H9 (cell line): ENCODE data around the gene ZNF738. TPM values are rescaled to one million over a fixed set of nuclear protein-coding genes. Genes with fewer than 3 reads are reported as not detected.

Source experiments
- DNase-seq: peaks from one replicate; pipeline ENCODE4 v3.0.0-alpha.2; 2017
- H2AFZ ChIP-seq: one replicate; pipeline ENCODE4 v1.6.1; 2013; ENCODE audit warnings: mild to moderate bottlenecking, low read length, control low read depth, moderate library complexity
- H2AK5ac ChIP-seq: 2 replicates; pipeline ENCODE4 v1.6.1; 2013; ENCODE audit warnings: low read length, control low read depth, mixed read lengths; ENCODE audit not compliant: insufficient read length
- H2BK120ac ChIP-seq: one replicate; pipeline ENCODE4 v1.6.1; 2013; ENCODE audit warnings: low read depth, mild to moderate bottlenecking, low read length, control low read depth, inconsistent platforms; ENCODE audit not compliant: poor library complexity, severe bottlenecking
- H2BK12ac ChIP-seq: 2 replicates; pipeline ENCODE4 v1.6.1; 2013; ENCODE audit warnings: low read length, control low read depth, mixed read lengths, low read depth; ENCODE audit not compliant: insufficient read length
- H2BK15ac ChIP-seq: 2 replicates; pipeline ENCODE4 v1.6.1; 2013; ENCODE audit warnings: low read depth, low read length, control low read depth
- H2BK20ac ChIP-seq: one replicate; pipeline ENCODE4 v1.6.1; 2013; ENCODE audit warnings: low read depth, mild to moderate bottlenecking, low read length, control low read depth, inconsistent platforms; ENCODE audit not compliant: poor library complexity, severe bottlenecking
- H2BK5ac ChIP-seq: 2 replicates; pipeline ENCODE4 v1.6.1; 2013; ENCODE audit warnings: low read length, control low read depth, mixed read lengths; ENCODE audit not compliant: insufficient read length
- H3K14ac ChIP-seq: 2 replicates; pipeline ENCODE4 v1.6.1; 2013; ENCODE audit warnings: low read length, control low read depth; ENCODE audit not compliant: insufficient read depth
- H3K18ac ChIP-seq: 2 replicates; pipeline ENCODE4 v1.6.1; 2013; ENCODE audit warnings: low read depth, mild to moderate bottlenecking, mixed read lengths, low read length, control low read depth; ENCODE audit not compliant: insufficient read length
- H3K23ac ChIP-seq: 2 replicates; pipeline ENCODE4 v1.6.1; 2013; ENCODE audit warnings: low read length, control low read depth, mixed read lengths, low read depth; ENCODE audit not compliant: insufficient read length
- H3K23me2 ChIP-seq: 2 replicates; pipeline ENCODE4 v1.6.1; 2013; ENCODE audit warnings: low read depth, mild to moderate bottlenecking, mixed read lengths, low read length, control low read depth; ENCODE audit not compliant: insufficient read length, poor library complexity, severe bottlenecking
- H3K27ac ChIP-seq: 2 replicates; pipeline ENCODE4 v1.5.1; 2013; ENCODE audit warnings: low read length, control low read depth, mixed read lengths, low read depth; ENCODE audit not compliant: insufficient read length
- H3K27me3 ChIP-seq: 2 replicates; pipeline ENCODE4 v1.6.1; 2013; ENCODE audit warnings: low read length, control low read depth, inconsistent platforms; ENCODE audit not compliant: insufficient read depth
- H3K4ac ChIP-seq: 2 replicates; pipeline ENCODE4 v1.6.1; 2013; ENCODE audit warnings: low read depth, mild to moderate bottlenecking, control low read depth, inconsistent platforms, low read length, moderate library complexity
- H3K4me1 ChIP-seq: 2 replicates; pipeline ENCODE4 v1.6.1; 2013; ENCODE audit warnings: low read length, control low read depth, inconsistent platforms; ENCODE audit not compliant: insufficient read depth
- H3K4me2 ChIP-seq: 2 replicates; pipeline ENCODE4 v1.6.1; 2013; ENCODE audit warnings: low read length, control low read depth, mixed read lengths; ENCODE audit not compliant: insufficient read length, insufficient read depth
- H3K56ac ChIP-seq: 2 replicates; pipeline ENCODE4 v1.6.1; 2013; ENCODE audit warnings: low read depth, mild to moderate bottlenecking, mixed read lengths, low read length, control low read depth; ENCODE audit not compliant: insufficient read length
- H3K79me1 ChIP-seq: 2 replicates; pipeline ENCODE4 v1.6.1; 2013; ENCODE audit warnings: low read depth, mild to moderate bottlenecking, moderate library complexity, low read length, control low read depth, inconsistent platforms; ENCODE audit not compliant: insufficient read depth, poor library complexity, severe bottlenecking
- H3K79me2 ChIP-seq: 2 replicates; pipeline ENCODE4 v1.6.1; 2013; ENCODE audit warnings: low read length, control low read depth, inconsistent platforms; ENCODE audit not compliant: insufficient read depth
- H3K9ac ChIP-seq: 2 replicates; pipeline ENCODE4 v1.6.1; 2013; ENCODE audit warnings: low read length, control low read depth, mixed read lengths; ENCODE audit not compliant: insufficient read length; ENCODE audit errors: extremely low read depth
- H3K9me3 ChIP-seq: one replicate; pipeline ENCODE4 v1.6.1; 2013; ENCODE audit warnings: low read depth, low read length, inconsistent platforms; ENCODE audit not compliant: control insufficient read depth
- H3T11ph ChIP-seq: one replicate; pipeline ENCODE4 v1.6.1; 2013; ENCODE audit warnings: mild to moderate bottlenecking, low read length, control low read depth, inconsistent platforms
- H4K20me1 ChIP-seq: one replicate; pipeline ENCODE4 v1.6.1; 2013; ENCODE audit not compliant: control insufficient read depth, insufficient read length, insufficient read depth
- H4K5ac ChIP-seq: 2 replicates; pipeline ENCODE4 v1.6.1; 2013; ENCODE audit warnings: low read depth, mild to moderate bottlenecking, mixed read lengths, low read length, control low read depth; ENCODE audit not compliant: insufficient read length
- H4K8ac ChIP-seq: replicated peaks from 2 replicates; pipeline ENCODE4 v1.6.1; 2013; ENCODE audit warnings: low read length, control low read depth, mixed read lengths, low read depth; ENCODE audit not compliant: insufficient read length
- H4K91ac ChIP-seq: 2 replicates; pipeline ENCODE4 v1.6.1; 2013; ENCODE audit warnings: low read depth, mild to moderate bottlenecking, moderate library complexity, mixed read lengths, low read length, control low read depth; ENCODE audit not compliant: insufficient read length
- H3K27ac Mint-ChIP-seq, 3 experiments: 2 replicates in 2 of 3; 3 replicates in 1 of 3; pipeline ENCODE4 v1.8.0; 2020 to 2021; ENCODE audit warnings: mixed read lengths in 3 of 3, mild to moderate bottlenecking in 1 of 3, moderate library complexity in 1 of 3
- H3K27me3 Mint-ChIP-seq: 2 replicates; pipeline ENCODE4 v1.8.0; 2021; ENCODE audit warnings: low read depth, mild to moderate bottlenecking, moderate library complexity, mixed read lengths
- H3K36me3 Mint-ChIP-seq, 3 experiments: 2 replicates in 2 of 3; 3 replicates in 1 of 3; pipeline ENCODE4 v1.8.0; 2020 to 2021; ENCODE audit warnings: low read depth in 3 of 3, mixed read lengths in 3 of 3; ENCODE audit not compliant: insufficient read depth in 1 of 3
- H3K4me1 Mint-ChIP-seq, 2 experiments: 2 replicates each; pipeline ENCODE4 v1.8.0; 2020; ENCODE audit warnings: mixed read lengths in 2 of 2
- H3K4me3 Mint-ChIP-seq, 2 experiments: 2 replicates in 1 of 2; 3 replicates in 1 of 2; pipeline ENCODE4 v1.8.0; 2020 to 2021; ENCODE audit warnings: mild to moderate bottlenecking in 2 of 2, mixed read lengths in 2 of 2, moderate library complexity in 1 of 2
- H3K9me3 Mint-ChIP-seq, 2 experiments: 2 replicates in 1 of 2; 3 replicates in 1 of 2; pipeline ENCODE4 v1.8.0; 2020; ENCODE audit warnings: mild to moderate bottlenecking in 2 of 2, mixed read lengths in 2 of 2, moderate library complexity in 1 of 2
- CTCF ChIP-seq: fragments of 200-600 bp; sonication (generic); conservative IDR thresholded peaks from 3 replicates; pipeline ENCODE4 v1.8.0; 2021; ENCODE audit warnings: antibody characterized with exemption, mild to moderate bottlenecking
- WGBS: extraction: QIAGEN DNeasy Blood & Tissue Kit; methylation state at CpG from one replicate; pipeline ENCODE4 v1.1.7; 2013; ENCODE audit warnings: missing lambda C conversion rate, low lambda C conversion rate, mixed read lengths; ENCODE audit not compliant: insufficient read length; ENCODE audit errors: extremely low coverage; 5-methylcytosine and 5-hydroxymethylcytosine counted together
- total RNA-seq: library from RNA; stranded (reverse); gene quantifications from 2 replicates; pipeline ENCODE4 v1.2.1, GENCODE V29; 2021

Gene ZNF738
- total RNA-seq, 1 experiment from 2014 or later = 63.3 TPM

- Mint-ChIP-seq H3K4me3 (no peak overlapping the region; a peak in 1 of 5 replicates), H3K36me3 (peaks cover 65 to 74% (median 70%) of the 10 kb centered on the region in 3 experiments), H3K4me1 (peaks cover 16 to 18% of the 10 kb centered on the region in 2 experiments), H3K9me3 (peaks cover 0 to 33% of the 10 kb centered on the region in 2 experiments; a peak in 3 of 5 replicates), H3K27ac (peak overlapping the region in 1 of 3 experiments; percentile 82; a peak in 2 of 7 replicates), H3K27me3 (no peaks in the 10 kb centered on the region; the same call in 1 of the 2 replicates)
- no peak overlapping the region for H4K8ac ChIP-seq
- H4K91ac ChIP-seq = no peak overlapping the region
- no peak overlapping the region for H3K4me2 ChIP-seq
- no peak overlapping the region for H3K18ac ChIP-seq
- H3K79me1 ChIP-seq = peaks cover 11% of the 10 kb centered on the region
- H3K4ac ChIP-seq = no peak overlapping the region
- no peak overlapping the region for H3K14ac ChIP-seq
- H4K5ac ChIP-seq = no peak overlapping the region
- H2AK5ac ChIP-seq = no peak overlapping the region
- H2BK20ac ChIP-seq = no peak overlapping the region
- peaks cover 19% of the 10 kb centered on the region; the same call in 1 of the 2 replicates for H3K79me2 ChIP-seq
- no peak overlapping the region for H2BK120ac ChIP-seq
- no peak overlapping the region for H3K56ac ChIP-seq
- H3K23ac ChIP-seq = no peak overlapping the region
- H3K9me3 ChIP-seq = no peaks in the 10 kb centered on the region
- no peak overlapping the region for H2BK12ac ChIP-seq
- no peaks in the 10 kb centered on the region for H3K27me3 ChIP-seq
- peak overlapping the region; percentile 31 for H3K9ac ChIP-seq
- no peaks in the 10 kb centered on the region for H4K20me1 ChIP-seq
- no peak overlapping the region for H3T11ph ChIP-seq
- TF ChIP-seq CTCF = no peak
- DNase-seq = no peak
- no peak overlapping the region for H2BK5ac ChIP-seq
- H3K4me1 ChIP-seq = no peaks in the 10 kb centered on the region
- no peak overlapping the region for H3K27ac ChIP-seq
- no peak overlapping the region for H2BK15ac ChIP-seq
- no peak overlapping the region for H2AFZ ChIP-seq
- no peaks in the 10 kb centered on the region for H3K23me2 ChIP-seq
- no CpG with 5 or more reads among the region's 3 CpGs for WGBS
Measured at GRCh38 chr19:21362291-21362690, 3.5 kb downstream of the ZNF738 start.
